ENCODE measurements around the gene PSMD1.
A peak's percentile ranks its signal among the peaks of the same experiment; 100 is the strongest.
"Not testable (repeated sequence)": the region's sequence is repeated elsewhere in the genome, so short reads cannot be mapped to it uniquely, and the experiment has no call there.

PSMD1 gene

DNA sequence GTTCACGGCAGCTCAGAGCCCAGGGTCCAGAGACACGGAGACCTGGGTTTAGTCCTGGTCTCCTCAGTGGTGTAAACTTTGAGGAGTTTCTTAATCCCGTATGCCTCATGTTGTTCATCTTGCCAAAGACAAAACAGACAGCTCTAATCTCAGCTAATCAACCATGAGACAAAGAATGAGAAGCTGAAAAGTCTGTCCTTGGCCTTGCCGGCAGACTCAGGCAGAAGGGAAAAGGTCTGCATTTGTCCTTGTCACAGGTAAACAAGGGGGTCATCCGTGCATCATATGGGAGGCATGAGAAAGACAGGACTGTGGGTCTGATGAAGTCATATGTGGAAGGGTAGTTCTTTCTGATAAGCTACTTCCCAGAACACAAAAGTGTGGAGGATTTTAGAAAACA lies 139.9 kb downstream of the PSMD1 start:
- WGBS (ENCODE audit: insufficient coverage, insufficient read length): no CpG with 5 or more reads among the region's 5 CpGs
- H3K36me3 ChIP-seq (ENCODE audit: control insufficient read depth, insufficient read depth, low read length): no peaks in the 10 kb centered on the region

GRCh38 chr2:231197196-231197595 lies 140.5 kb downstream of the PSMD1 start:
- WGBS (ENCODE audit: insufficient coverage, insufficient read length): no CpG with 5 or more reads among the region's 7 CpGs

More for the DNA sequence above, 139.9 kb downstream of the PSMD1 start:
- Histone ChIP-seq H3K4me1 (ENCODE audit: control insufficient read depth, insufficient read depth, low read length) (no peaks in the 10 kb centered on the region), H3K9me3 (ENCODE audit: control insufficient read depth, insufficient read depth, low read length) (no peaks in the 10 kb centered on the region), H3K27ac (ENCODE audit: low read length) (no peak overlapping the region), H3K4me3 (ENCODE audit: low read length) (no peak overlapping the region), H3K27me3 (ENCODE audit: control insufficient read depth, insufficient read depth, low read length) (no peaks in the 10 kb centered on the region)
- no peak for DNase-seq (ENCODE audit: low read depth, low spot score)

DNA sequence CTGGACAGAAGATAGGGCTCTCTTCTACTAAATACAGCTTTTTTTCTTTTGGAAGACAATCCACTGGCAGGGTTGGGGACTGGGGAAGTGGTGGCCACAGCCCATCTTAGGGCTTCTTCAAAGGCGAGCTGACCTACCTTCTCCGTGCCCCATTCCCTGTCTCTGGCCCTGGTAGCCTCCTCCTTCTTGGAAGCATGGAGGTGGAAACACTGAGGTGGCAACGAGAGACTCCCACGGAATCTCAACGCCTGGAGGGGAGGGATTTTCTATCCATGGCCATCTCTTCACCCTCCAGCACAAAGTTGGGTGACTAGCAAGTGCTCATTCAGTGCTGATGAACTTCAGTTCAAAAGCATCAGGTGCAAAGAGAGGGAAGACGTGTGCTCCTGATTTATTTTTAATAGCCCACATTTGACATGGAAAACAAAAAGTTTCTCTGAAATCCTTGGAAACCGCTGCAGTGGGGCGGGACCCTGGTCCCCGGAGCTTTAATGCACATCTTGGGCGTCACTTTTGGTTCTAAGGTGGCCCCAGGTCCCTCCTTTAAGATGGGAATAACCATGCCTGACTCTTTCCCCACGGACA lies 141.1 kb downstream of the PSMD1 start:
- no peaks in the 10 kb centered on the region for H3K36me3 ChIP-seq (ENCODE audit: control insufficient read depth, insufficient read depth, low read length)
- no peak for DNase-seq (ENCODE audit: low read depth, low spot score)
- no peaks in the 10 kb centered on the region for H3K9me3 ChIP-seq (ENCODE audit: control insufficient read depth, insufficient read depth, low read length)
- no CpG with 5 or more reads among the region's 11 CpGs for WGBS (ENCODE audit: insufficient coverage, insufficient read length)
- H3K27ac ChIP-seq (ENCODE audit: low read length): no peak overlapping the region
- H3K27me3 ChIP-seq (ENCODE audit: control insufficient read depth, insufficient read depth, low read length): no peaks in the 10 kb centered on the region
- peak overlapping the region; percentile 75; the same call in 1 of the 2 replicates for H3K4me3 ChIP-seq (ENCODE audit: low read length)
- H3K4me1 ChIP-seq (ENCODE audit: control insufficient read depth, insufficient read depth, low read length): no peaks in the 10 kb centered on the region

More at GRCh38 chr2:231197196-231197595, 140.5 kb downstream of the PSMD1 start:
- not testable (repeated sequence) for H3K4me3 ChIP-seq (ENCODE audit: low read length); H3K27me3 ChIP-seq (ENCODE audit: control insufficient read depth, insufficient read depth, low read length); H3K36me3 ChIP-seq (ENCODE audit: control insufficient read depth, insufficient read depth, low read length); H3K4me1 ChIP-seq (ENCODE audit: control insufficient read depth, insufficient read depth, low read length); H3K9me3 ChIP-seq (ENCODE audit: control insufficient read depth, insufficient read depth, low read length); DNase-seq (ENCODE audit: low read depth, low spot score); H3K27ac ChIP-seq (ENCODE audit: low read length)

GRCh38 chr2:231198291-231199173 lies 141.9 kb downstream of the PSMD1 start, which contains the start of gene ARMC9:
Gene ARMC9, plus strand, starts transcription at chr2:231198631. Its CDS starts 7,608 bp downstream, at chr2:231206239.
- no CpG with 5 or more reads among the region's 83 CpGs for WGBS (ENCODE audit: insufficient coverage, insufficient read length)
- Histone ChIP-seq H3K4me1 (ENCODE audit: control insufficient read depth, insufficient read depth, low read length) (no peaks in the 10 kb centered on the region), H3K27ac (ENCODE audit: low read length) (no peak within 1 kb of the TSS), H3K9me3 (ENCODE audit: control insufficient read depth, insufficient read depth, low read length) (no peaks in the 10 kb centered on the region), H3K27me3 (ENCODE audit: control insufficient read depth, insufficient read depth, low read length) (no peaks in the 10 kb centered on the region), H3K4me3 (ENCODE audit: low read length) (peak within 1 kb of the TSS; percentile 75), H3K36me3 (ENCODE audit: control insufficient read depth, insufficient read depth, low read length) (no peaks in the 10 kb centered on the region)
- peak; percentile 67 for DNase-seq (ENCODE audit: low read depth, low spot score)

GRCh38 chr2:231199219-231199618 lies 142.6 kb downstream of the PSMD1 start:
- H3K27ac ChIP-seq (ENCODE audit: low read length): no peak overlapping the region
- H3K4me1 ChIP-seq (ENCODE audit: control insufficient read depth, insufficient read depth, low read length): no peaks in the 10 kb centered on the region
- no peaks in the 10 kb centered on the region for H3K9me3 ChIP-seq (ENCODE audit: control insufficient read depth, insufficient read depth, low read length)
- WGBS (ENCODE audit: insufficient coverage, insufficient read length): no CpG with 5 or more reads among the region's 5 CpGs
- no peaks in the 10 kb centered on the region for H3K36me3 ChIP-seq (ENCODE audit: control insufficient read depth, insufficient read depth, low read length)
- no peaks in the 10 kb centered on the region for H3K27me3 ChIP-seq (ENCODE audit: control insufficient read depth, insufficient read depth, low read length)
- H3K4me3 ChIP-seq (ENCODE audit: low read length): peak overlapping the region; percentile 75; the same call in 1 of the 2 replicates
- DNase-seq (ENCODE audit: low read depth, low spot score): no peak

GRCh38 chr2:231200805-231201474 lies 144.3 kb downstream of the PSMD1 start:
- Histone ChIP-seq H3K4me1 (ENCODE audit: control insufficient read depth, insufficient read depth, low read length) (no peaks in the 10 kb centered on the region), H3K27ac (ENCODE audit: low read length) (no peak overlapping the region), H3K4me3 (ENCODE audit: low read length) (no peak overlapping the region), H3K9me3 (ENCODE audit: control insufficient read depth, insufficient read depth, low read length) (no peaks in the 10 kb centered on the region), H3K36me3 (ENCODE audit: control insufficient read depth, insufficient read depth, low read length) (no peaks in the 10 kb centered on the region), H3K27me3 (ENCODE audit: control insufficient read depth, insufficient read depth, low read length) (no peaks in the 10 kb centered on the region)
- DNase-seq (ENCODE audit: low read depth, low spot score): no peak
- WGBS (ENCODE audit: insufficient coverage, insufficient read length): no CpG with 5 or more reads among the region's 3 CpGs

- DNase-seq (ENCODE audit: low read depth, low spot score): no peak
- H3K4me1 ChIP-seq (ENCODE audit: control insufficient read depth, insufficient read depth, low read length): no peaks in the 10 kb centered on the region
Observed at GRCh38 chr2:231201475-231201814, 144.8 kb downstream of the PSMD1 start.

DNA sequence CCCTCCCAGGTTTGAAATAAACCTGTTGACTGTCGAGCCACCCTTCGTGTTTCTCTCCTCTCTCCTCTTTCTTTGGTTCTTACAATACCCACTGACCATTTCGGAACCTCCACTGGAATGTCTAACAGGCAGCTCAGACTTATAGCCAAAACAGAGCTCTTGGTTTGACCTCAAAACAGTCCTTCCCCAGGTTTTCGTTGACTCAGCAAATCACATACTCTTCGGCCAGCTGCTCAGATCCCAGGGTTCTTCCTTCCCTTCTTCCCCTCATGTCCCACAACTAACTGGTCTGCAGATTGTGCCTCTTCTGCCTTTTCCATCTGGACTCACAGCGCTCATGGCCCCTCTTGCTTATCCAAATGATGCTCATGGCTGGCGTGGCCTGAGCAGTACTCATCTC lies 146.4 kb downstream of the PSMD1 start:
- no peaks in the 10 kb centered on the region for H3K27me3 ChIP-seq (ENCODE audit: control insufficient read depth, insufficient read depth, low read length)
- H3K4me3 ChIP-seq (ENCODE audit: low read length): no peak overlapping the region
- no CpG with 5 or more reads among the region's 7 CpGs for WGBS (ENCODE audit: insufficient coverage, insufficient read length)
- no peaks in the 10 kb centered on the region for H3K36me3 ChIP-seq (ENCODE audit: control insufficient read depth, insufficient read depth, low read length)
- no peak for DNase-seq (ENCODE audit: low read depth, low spot score)
- H3K27ac ChIP-seq (ENCODE audit: low read length): no peak overlapping the region
- H3K4me1 ChIP-seq (ENCODE audit: control insufficient read depth, insufficient read depth, low read length): no peaks in the 10 kb centered on the region
- H3K9me3 ChIP-seq (ENCODE audit: control insufficient read depth, insufficient read depth, low read length): no peaks in the 10 kb centered on the region

More at GRCh38 chr2:231201475-231201814, 144.8 kb downstream of the PSMD1 start:
- Histone ChIP-seq H3K27me3 (ENCODE audit: control insufficient read depth, insufficient read depth, low read length) (no peaks in the 10 kb centered on the region), H3K36me3 (ENCODE audit: control insufficient read depth, insufficient read depth, low read length) (no peaks in the 10 kb centered on the region), H3K27ac (ENCODE audit: low read length) (no peak overlapping the region), H3K9me3 (ENCODE audit: control insufficient read depth, insufficient read depth, low read length) (no peaks in the 10 kb centered on the region), H3K4me3 (ENCODE audit: low read length) (no peak overlapping the region)
- no CpG with 5 or more reads among the region's 4 CpGs for WGBS (ENCODE audit: insufficient coverage, insufficient read length)

GRCh38 chr2:231204146-231204545 lies 147.5 kb downstream of the PSMD1 start:
- no peaks in the 10 kb centered on the region for H3K27me3 ChIP-seq (ENCODE audit: control insufficient read depth, insufficient read depth, low read length)
- H3K4me1 ChIP-seq (ENCODE audit: control insufficient read depth, insufficient read depth, low read length): no peaks in the 10 kb centered on the region
- WGBS (ENCODE audit: insufficient coverage, insufficient read length): no CpG with 5 or more reads among the region's 3 CpGs
- H3K36me3 ChIP-seq (ENCODE audit: control insufficient read depth, insufficient read depth, low read length): no peaks in the 10 kb centered on the region; the same call in 1 of the 2 replicates
- no peak for DNase-seq (ENCODE audit: low read depth, low spot score)
- H3K4me3 ChIP-seq (ENCODE audit: low read length): no peak overlapping the region
- no peak overlapping the region for H3K27ac ChIP-seq (ENCODE audit: low read length)
- no peaks in the 10 kb centered on the region for H3K9me3 ChIP-seq (ENCODE audit: control insufficient read depth, insufficient read depth, low read length)

DNA sequence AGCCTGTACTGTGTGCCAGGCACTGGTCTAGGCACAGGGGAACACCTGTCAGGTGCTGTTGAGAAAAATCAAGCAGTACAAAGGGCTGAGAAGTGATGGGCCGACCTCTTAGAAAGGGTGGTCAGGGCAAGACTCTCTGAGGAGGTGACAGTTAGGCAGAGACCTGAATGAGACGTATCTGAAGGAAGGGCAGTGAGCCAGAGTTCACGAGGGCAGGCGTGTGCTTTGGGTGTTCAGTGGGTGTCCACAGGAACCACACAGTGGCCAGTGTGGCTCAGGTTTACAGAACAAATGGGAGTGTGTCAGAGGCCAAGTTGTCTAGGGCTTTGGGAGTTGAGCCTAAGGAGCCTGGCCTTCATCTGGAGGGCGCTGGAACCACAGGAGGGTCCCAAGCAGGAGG lies 147.9 kb downstream of the PSMD1 start:
- Histone ChIP-seq H3K36me3 (ENCODE audit: control insufficient read depth, insufficient read depth, low read length) (no peaks in the 10 kb centered on the region; the same call in 1 of the 2 replicates), H3K27ac (ENCODE audit: low read length) (no peak overlapping the region), H3K27me3 (ENCODE audit: control insufficient read depth, insufficient read depth, low read length) (no peaks in the 10 kb centered on the region), H3K9me3 (ENCODE audit: control insufficient read depth, insufficient read depth, low read length) (no peaks in the 10 kb centered on the region), H3K4me3 (ENCODE audit: low read length) (no peak overlapping the region), H3K4me1 (ENCODE audit: control insufficient read depth, insufficient read depth, low read length) (no peaks in the 10 kb centered on the region)
- DNase-seq (ENCODE audit: low read depth, low spot score): no peak
- no CpG with 5 or more reads among the region's 5 CpGs for WGBS (ENCODE audit: insufficient coverage, insufficient read length)
